ENCODE results near the gene TMC7. TPM values are rescaled to one million over a fixed set of nuclear protein-coding genes. Genes with fewer than 3 reads are reported as not detected.

TMC7 gene
- total RNA-seq, 3 donors from 2014 or later (not counting 1 experiment from before 2014, with no cell fraction given): not detected

GRCh38 chr16:19033761-19034160, 50.0 kb downstream of the TMC7 start:
- H3K9me3 Mint-ChIP-seq: peaks cover 3% of the 10 kb centered on the region in 2 donors
- 88% methylated on average over 1 of the region's 1 CpG for WGBS (ENCODE audit: insufficient coverage)
- intact Hi-C loops (cut with micrococcal nuclease): no loop called here

GRCh38 chr16:19040400-19040799, 56.7 kb downstream of the TMC7 start:
- Mint-ChIP-seq H3K9me3 (peaks cover 3% of the 10 kb centered on the region in 2 donors), H3K27ac (no peak overlapping the region), H3K4me1 (no peaks in the 10 kb centered on the region), H3K36me3 (no peaks in the 10 kb centered on the region), H3K27me3 (ENCODE audit: low read depth in 2 of 2) (peaks cover 0 to 3% of the 10 kb centered on the region in 2 donors), H3K4me3 (no peak overlapping the region)
- Histone ChIP-seq H3K4me3 (ENCODE audit: low read length) (no peak overlapping the region), H3K27ac (ENCODE audit: low read length) (no peak overlapping the region), H3K9me3 (ENCODE audit: control insufficient read depth, insufficient read depth, low read length) (no peaks in the 10 kb centered on the region), H3K4me1 (ENCODE audit: control insufficient read depth, insufficient read depth, low read length) (no peaks in the 10 kb centered on the region), H3K27me3 (ENCODE audit: control insufficient read depth, insufficient read depth, low read length) (no peaks in the 10 kb centered on the region), H3K36me3 (ENCODE audit: control insufficient read depth, insufficient read depth, low read length) (no peaks in the 10 kb centered on the region)
- ATAC-seq: no peak
- intact Hi-C loops (cut with micrococcal nuclease): no loop called here
- WGBS (ENCODE audit: insufficient coverage): 89% methylated on average over 2 of the region's 2 CpGs
- no peak for TF ChIP-seq CTCF (IDR thresholded peaks at IDR 0.05)
- no peak for DNase-seq

More at GRCh38 chr16:19033761-19034160, 50.0 kb downstream of the TMC7 start:
- no peak for ATAC-seq
- Mint-ChIP-seq H3K27me3 (ENCODE audit: low read depth in 2 of 2) (peaks cover 0 to 3% of the 10 kb centered on the region in 2 donors), H3K36me3 (no peaks in the 10 kb centered on the region), H3K4me1 (no peaks in the 10 kb centered on the region), H3K27ac (no peak overlapping the region), H3K4me3 (no peak overlapping the region)
- no peak for TF ChIP-seq CTCF (IDR thresholded peaks at IDR 0.05)
- no peaks in the 10 kb centered on the region for H3K27me3 ChIP-seq (ENCODE audit: control insufficient read depth, insufficient read depth, low read length)
- no peak overlapping the region for H3K27ac ChIP-seq (ENCODE audit: low read length)
- no peaks in the 10 kb centered on the region for H3K4me1 ChIP-seq (ENCODE audit: control insufficient read depth, insufficient read depth, low read length)
- no peaks in the 10 kb centered on the region for H3K36me3 ChIP-seq (ENCODE audit: control insufficient read depth, insufficient read depth, low read length)
- no peak overlapping the region for H3K4me3 ChIP-seq (ENCODE audit: low read length)
- no peaks in the 10 kb centered on the region for H3K9me3 ChIP-seq (ENCODE audit: control insufficient read depth, insufficient read depth, low read length)
- DNase-seq: no peak

- no peak overlapping the region for H3K27ac Mint-ChIP-seq
Observed at GRCh38 chr16:19044769-19045168, 61.0 kb downstream of the TMC7 start.

More at GRCh38 chr16:19044769-19045168, 61.0 kb downstream of the TMC7 start:
- no peaks in the 10 kb centered on the region for H3K9me3 Mint-ChIP-seq
- peaks cover 0 to 3% of the 10 kb centered on the region in 2 donors for H3K27me3 Mint-ChIP-seq (ENCODE audit: low read depth in 2 of 2)
- no peak overlapping the region for H3K27ac ChIP-seq (ENCODE audit: low read length)
- no peak overlapping the region for H3K4me3 Mint-ChIP-seq
- no peak for ATAC-seq
- no peaks in the 10 kb centered on the region for H3K4me1 ChIP-seq (ENCODE audit: control insufficient read depth, insufficient read depth, low read length)
- no peak overlapping the region for H3K4me3 ChIP-seq (ENCODE audit: low read length)
- H3K4me1 Mint-ChIP-seq: no peaks in the 10 kb centered on the region
- no peaks in the 10 kb centered on the region for H3K27me3 ChIP-seq (ENCODE audit: control insufficient read depth, insufficient read depth, low read length)
- intact Hi-C loops (cut with micrococcal nuclease): no loop called here
- no peaks in the 10 kb centered on the region for H3K9me3 ChIP-seq (ENCODE audit: control insufficient read depth, insufficient read depth, low read length)
- no peaks in the 10 kb centered on the region for H3K36me3 Mint-ChIP-seq
- WGBS (ENCODE audit: insufficient coverage): 91% methylated on average over 11 of the region's 11 CpGs
- no peak for TF ChIP-seq CTCF (IDR thresholded peaks at IDR 0.05)
- H3K36me3 ChIP-seq (ENCODE audit: control insufficient read depth, insufficient read depth, low read length): no peaks in the 10 kb centered on the region
- no peak for DNase-seq

All from natural killer cell (primary cell).